Mesenchymal stem cell (in vitro differentiated cells and primary cell): ENCODE results near the gene ZNF222.

Experiments
- DNase-seq: peaks from one replicate; pipeline ENCODE4 v3.0.0-alpha.2; 2013
- H2AFZ ChIP-seq: one replicate; pipeline ENCODE4 v1.6.1; 2013; ENCODE audit warnings: low read depth, mild to moderate bottlenecking, control low read depth, inconsistent platforms, low read length, moderate library complexity
- H2AK5ac ChIP-seq: 2 replicates; pipeline ENCODE4 v1.6.1; 2013; ENCODE audit warnings: low read length, moderate library complexity, mild to moderate bottlenecking, inconsistent platforms; ENCODE audit not compliant: severe bottlenecking
- H2BK120ac ChIP-seq: one replicate; pipeline ENCODE4 v1.6.1; 2013; ENCODE audit warnings: low read depth, mild to moderate bottlenecking, inconsistent platforms, low read length, moderate library complexity
- H2BK12ac ChIP-seq, 2 experiments: one replicate each; pipeline ENCODE4 v1.6.1; 2013; ENCODE audit warnings: inconsistent platforms in 2 of 2, low read length in 2 of 2, mild to moderate bottlenecking in 2 of 2, moderate library complexity in 2 of 2, control low read depth in 1 of 2
- H2BK15ac ChIP-seq: one replicate; pipeline ENCODE4 v1.6.1; 2013; ENCODE audit warnings: mild to moderate bottlenecking, low read depth, inconsistent platforms; ENCODE audit not compliant: poor library complexity, severe bottlenecking
- H2BK5ac ChIP-seq: 2 replicates; pipeline ENCODE4 v1.6.1; 2013; ENCODE audit warnings: low read depth, mild to moderate bottlenecking, low read length, control low read depth, inconsistent platforms; ENCODE audit not compliant: poor library complexity, severe bottlenecking
- H3K14ac ChIP-seq, 2 experiments: one replicate each; pipeline ENCODE4 v1.6.1; 2013; ENCODE audit warnings: inconsistent platforms in 2 of 2, low read length in 2 of 2, control low read depth in 1 of 2, mild to moderate bottlenecking in 1 of 2, moderate library complexity in 1 of 2
- H3K18ac ChIP-seq, 2 experiments: one replicate each; pipeline ENCODE4 v1.6.1; 2013; ENCODE audit warnings: inconsistent platforms in 2 of 2, low read length in 2 of 2, control low read depth in 1 of 2, low read depth in 1 of 2, mild to moderate bottlenecking in 1 of 2
- H3K23ac ChIP-seq, 2 experiments: one replicate each; pipeline ENCODE4 v1.6.1; 2013; ENCODE audit warnings: inconsistent platforms in 2 of 2, low read length in 2 of 2, mild to moderate bottlenecking in 2 of 2, moderate library complexity in 2 of 2, control low read depth in 1 of 2
- H3K27ac ChIP-seq: 2 replicates; pipeline ENCODE4 v1.5.1; 2013; ENCODE audit warnings: mild to moderate bottlenecking, moderate library complexity, low read length, control low read depth, inconsistent platforms; ENCODE audit not compliant: poor library complexity, severe bottlenecking
- H3K27me3 ChIP-seq, 2 experiments: 2 replicates each; pipeline versions ENCODE4 v1.6.1 to v1.7.0; 2013; ENCODE audit warnings: low read length in 2 of 2, mild to moderate bottlenecking in 2 of 2, moderate library complexity in 2 of 2, control low read depth in 1 of 2, inconsistent platforms in 1 of 2; ENCODE audit not compliant: control insufficient read depth in 1 of 2, insufficient read depth in 1 of 2
- H3K36me3 ChIP-seq, 2 experiments: 2 replicates each; pipeline versions ENCODE4 v1.6.1 to v1.7.0; 2013; ENCODE audit warnings: low read length in 2 of 2, control low read depth in 1 of 2, inconsistent platforms in 1 of 2, low read depth in 1 of 2, mild to moderate bottlenecking in 1 of 2; ENCODE audit not compliant: insufficient read depth in 2 of 2, control insufficient read depth in 1 of 2
- H3K4ac ChIP-seq, 2 experiments: one replicate each; pipeline ENCODE4 v1.6.1; 2013; ENCODE audit warnings: inconsistent platforms in 2 of 2, low read length in 2 of 2, mild to moderate bottlenecking in 2 of 2, moderate library complexity in 2 of 2, control low read depth in 1 of 2, low read depth in 1 of 2
- H3K4me1 ChIP-seq: 2 replicates; pipeline ENCODE4 v1.6.1; 2013; ENCODE audit warnings: low read depth, low read length, control low read depth; ENCODE audit not compliant: control insufficient read depth, insufficient read depth
- H3K4me2 ChIP-seq: 2 replicates; pipeline ENCODE4 v1.6.1; 2013; ENCODE audit warnings: low read length, mild to moderate bottlenecking, inconsistent platforms; ENCODE audit not compliant: poor library complexity, severe bottlenecking
- H3K4me3 ChIP-seq, 2 experiments: 2 replicates each; pipeline versions ENCODE4 v1.5.1 to v1.7.0; 2013; ENCODE audit warnings: low read length in 2 of 2, mild to moderate bottlenecking in 2 of 2, control low read depth in 1 of 2, low read depth in 1 of 2; ENCODE audit not compliant: insufficient read depth in 1 of 2
- H3K79me1 ChIP-seq: replicated peaks from 2 replicates; pipeline ENCODE4 v1.6.1; 2013; ENCODE audit warnings: mild to moderate bottlenecking, control low read depth, low read length, inconsistent platforms; ENCODE audit not compliant: poor library complexity, severe bottlenecking
- H3K9ac ChIP-seq: 2 replicates; pipeline ENCODE4 v1.7.0; 2013; ENCODE audit warnings: mild to moderate bottlenecking, low read length, moderate library complexity
- H3K9me3 ChIP-seq: 2 replicates; pipeline ENCODE4 v1.7.0; 2013; ENCODE audit warnings: mild to moderate bottlenecking, low read length; ENCODE audit not compliant: control insufficient read depth
- H4K8ac ChIP-seq: one replicate; pipeline ENCODE4 v1.6.1; 2013; ENCODE audit warnings: inconsistent platforms, mild to moderate bottlenecking, low read length, moderate library complexity
- H4K91ac ChIP-seq: one replicate; pipeline ENCODE4 v1.6.1; 2013; ENCODE audit warnings: mild to moderate bottlenecking, low read length, inconsistent platforms
- WGBS: methylation state at CpG from one replicate; pipeline ENCODE4 v1.1.7; 2013; ENCODE audit warnings: mixed read lengths; 5-methylcytosine and 5-hydroxymethylcytosine counted together

Gene ZNF222

GRCh38 chr19:43984687-43985000 lies 40.5 kb upstream of the ZNF222 start:
- Histone ChIP-seq H3K4ac (no peak overlapping the region), H3K4me1 (peaks cover 3% of the 10 kb centered on the region), H3K18ac (no peak overlapping the region)

GRCh38 chr19:43997631-43998290 lies 27.4 kb upstream of the ZNF222 start:
- Histone ChIP-seq H3K4me1 (peaks cover 2% of the 10 kb centered on the region), H2AFZ (no peak overlapping the region), H3K79me1 (peaks cover 1% of the 10 kb centered on the region), H4K8ac (peak overlapping the region; percentile 7), H2BK5ac (no peak overlapping the region), H3K36me3 (peaks cover 12 to 45% of the 10 kb centered on the region in 2 experiments), H3K14ac (no peak overlapping the region), H3K4ac (no peak overlapping the region), H3K9me3 (peaks cover 18% of the 10 kb centered on the region), H4K91ac (no peak overlapping the region), H2BK15ac (no peak overlapping the region), H3K23ac (no peak overlapping the region), H2BK12ac (no peak overlapping the region), H3K27me3 (no peaks in the 10 kb centered on the region), H3K27ac (no peak overlapping the region), H2BK120ac (no peak overlapping the region), H3K18ac (no peak overlapping the region), H2AK5ac (no peak overlapping the region), H3K9ac (no peak overlapping the region), H3K4me2 (no peak overlapping the region), H3K4me3 (no peak overlapping the region)
- WGBS = 84% methylated on average over 10 of the region's 10 CpGs
- no peak for DNase-seq

More at GRCh38 chr19:43984687-43985000, 40.5 kb upstream of the ZNF222 start:
- peak overlapping the region; percentile 85 for H3K9ac ChIP-seq
- no peak overlapping the region for H3K14ac ChIP-seq
- H3K79me1 ChIP-seq = peaks cover 18% of the 10 kb centered on the region
- peaks cover 3 to 22% of the 10 kb centered on the region in 2 experiments for H3K36me3 ChIP-seq
- peak overlapping the region; percentile 58 to 88 for H3K4me3 ChIP-seq
- H3K27me3 ChIP-seq = no peaks in the 10 kb centered on the region
- no peak overlapping the region for H3K27ac ChIP-seq
- peaks cover 8% of the 10 kb centered on the region for H3K9me3 ChIP-seq
- no peak overlapping the region for H4K91ac ChIP-seq
- 10% methylated on average over 14 of the region's 14 CpGs for WGBS
- H3K23ac ChIP-seq = no peak overlapping the region
- no peak for DNase-seq
- H2BK5ac ChIP-seq = no peak overlapping the region
- peak overlapping the region; percentile 81 for H2AFZ ChIP-seq
- H2BK15ac ChIP-seq = no peak overlapping the region
- H2BK120ac ChIP-seq = no peak overlapping the region
- H2BK12ac ChIP-seq = no peak overlapping the region
- H3K4me2 ChIP-seq = peak overlapping the region; percentile 88
- no peak overlapping the region for H2AK5ac ChIP-seq
- no peak overlapping the region for H4K8ac ChIP-seq

- peak overlapping the region in 1 of 2 experiments; percentile 76 for H3K18ac ChIP-seq
- no peak overlapping the region for H2BK5ac ChIP-seq
- no peak overlapping the region for H3K23ac ChIP-seq
- WGBS = 25% methylated on average over 8 of the region's 8 CpGs
- H4K8ac ChIP-seq = peak overlapping the region; percentile 91
- peak overlapping the region; percentile 91 for H3K9ac ChIP-seq
- H2AFZ ChIP-seq = peak overlapping the region; percentile 78
- peak overlapping the region; percentile 89 for H3K4me2 ChIP-seq
- H3K36me3 ChIP-seq = peaks cover 6 to 8% of the 10 kb centered on the region in 2 experiments
- no peak overlapping the region for H3K4ac ChIP-seq
- H3K4me1 ChIP-seq = peaks cover 5% of the 10 kb centered on the region
- H3K9me3 ChIP-seq = peaks cover 11% of the 10 kb centered on the region
- H2AK5ac ChIP-seq = no peak overlapping the region
- no peak overlapping the region for H4K91ac ChIP-seq
- H3K14ac ChIP-seq = no peak overlapping the region
- H3K4me3 ChIP-seq = peak overlapping the region; percentile 72 to 96
- DNase-seq = no peak
- no peaks in the 10 kb centered on the region for H3K27me3 ChIP-seq
- peaks cover 12% of the 10 kb centered on the region for H3K79me1 ChIP-seq
- H2BK12ac ChIP-seq = no peak overlapping the region
- no peak overlapping the region for H2BK15ac ChIP-seq
- peak overlapping the region; percentile 74 for H3K27ac ChIP-seq
- no peak overlapping the region for H2BK120ac ChIP-seq
Measured at GRCh38 chr19:44002212-44002565, 23.0 kb upstream of the ZNF222 start.

- peak within 1 kb of the TSS; percentile 75 to 96 for H3K4me3 ChIP-seq
- no peak within 1 kb of the TSS for H2BK120ac ChIP-seq
- no peak within 1 kb of the TSS for H2AK5ac ChIP-seq
- under 1% methylated on average over 44 of the region's 48 CpGs for WGBS
- peak within 1 kb of the TSS; percentile 79 for H2AFZ ChIP-seq
- H2BK12ac ChIP-seq = no peak within 1 kb of the TSS
- H4K8ac ChIP-seq = peak within 1 kb of the TSS; percentile 96
- peak within 1 kb of the TSS in 1 of 2 experiments; percentile 84 for H3K14ac ChIP-seq
- peaks cover 18% of the 10 kb centered on the region for H3K79me1 ChIP-seq
- peak within 1 kb of the TSS in 1 of 2 experiments; percentile 74 for H3K4ac ChIP-seq
- peak within 1 kb of the TSS; percentile 80 for H2BK15ac ChIP-seq
- peak within 1 kb of the TSS; percentile 74 for H3K27ac ChIP-seq
- DNase-seq = peak; percentile 98
- no peak within 1 kb of the TSS for H3K23ac ChIP-seq
- H3K27me3 ChIP-seq = no peaks in the 10 kb centered on the region
- H3K4me1 ChIP-seq = peaks cover 5% of the 10 kb centered on the region
- peak within 1 kb of the TSS; percentile 98 for H3K4me2 ChIP-seq
- H3K9me3 ChIP-seq = peaks cover 12% of the 10 kb centered on the region
- H3K18ac ChIP-seq = peak within 1 kb of the TSS; percentile 72 to 76
- H3K9ac ChIP-seq = peak within 1 kb of the TSS; percentile 91
- no peak within 1 kb of the TSS for H2BK5ac ChIP-seq
- peak within 1 kb of the TSS; percentile 65 for H4K91ac ChIP-seq
- H3K36me3 ChIP-seq = peaks cover 8 to 12% of the 10 kb centered on the region in 2 experiments
Measured at GRCh38 chr19:44002566-44003460, 22.4 kb upstream of the ZNF222 start, which contains the start of gene ZNF230. Gene ZNF230, plus strand, starts transcription at chr19:44002957. Its CDS starts 4,122 bp downstream, at chr19:44007079.
